HepG2 (cell line): ENCODE results near the gene SDC1. TPM values are rescaled to one million over a fixed set of nuclear protein-coding genes. Genes with fewer than 3 reads are reported as not detected.

Experiments
- ATF7-NPFF ChIP-seq: sonication (generic); formaldehyde crosslinking; IDR thresholded peaks from 2 replicates; pipeline ENCODE4 v1.8.1; 2023; ENCODE audit warnings: mild to moderate bottlenecking, low read depth, missing genetic modification reagents, moderate library complexity
- FOXP4 ChIP-seq: sonication (generic); formaldehyde crosslinking; IDR thresholded peaks from 2 replicates; pipeline ENCODE4 v1.4.0; 2020; ENCODE audit warnings: missing genetic modification reagents
- GABPA ChIP-seq, 2 experiments: IDR thresholded peaks; 2 replicates each; pipeline ENCODE4 v1.6.1; 2011 to 2016; ENCODE audit warnings: low read depth in 2 of 2, low read length in 1 of 2, missing biosample characterization in 1 of 2, missing genetic modification characterization in 1 of 2
- GMEB2 ChIP-seq: IDR thresholded peaks from 2 replicates; pipeline ENCODE4 v1.6.1; 2016; ENCODE audit warnings: missing biosample characterization, missing genetic modification reagents, low read depth
- HDAC2 ChIP-seq: sonication (generic); formaldehyde crosslinking; IDR thresholded peaks from 2 replicates; pipeline ENCODE4 v1.4.0; 2020; ENCODE audit warnings: missing genetic modification reagents
- HNF4G ChIP-seq, 2 experiments: sonication (generic) in 1 of 2; formaldehyde crosslinking in 1 of 2; IDR thresholded peaks; 2 replicates each; pipeline versions ENCODE4 v1.4.0 to v1.6.1; 2011 to 2020; ENCODE audit warnings: borderline replicate concordance in 2 of 2, low read depth in 2 of 2, mild to moderate bottlenecking in 2 of 2, low read length in 1 of 2, missing genetic modification reagents in 1 of 2, moderate library complexity in 1 of 2
- KLF11 ChIP-seq: IDR thresholded peaks from 2 replicates; pipeline ENCODE4 v1.6.1; 2016; ENCODE audit warnings: missing compliant biosample characterization
- LRRFIP1 ChIP-seq: sonication (generic); formaldehyde crosslinking; conservative IDR thresholded peaks from 2 replicates; pipeline ENCODE4 v1.4.0; 2020; ENCODE audit warnings: missing genetic modification reagents
- PHF5A ChIP-seq: IDR thresholded peaks from one replicate; pipeline ENCODE4 v1.6.1; 2018; ENCODE audit warnings: low read depth, missing genetic modification reagents; ENCODE audit not compliant: unreplicated experiment
- PPARG ChIP-seq: conservative IDR thresholded peaks from 2 replicates; pipeline ENCODE4 v1.6.1; 2016; ENCODE audit warnings: missing biosample characterization, missing genetic modification reagents
- RXRA ChIP-seq: sonication (generic); formaldehyde crosslinking; IDR thresholded peaks from 2 replicates; pipeline ENCODE4 v1.5.1; 2020; ENCODE audit warnings: missing genetic modification reagents
- SIN3B ChIP-seq: fragments of 150-350 bp; IDR thresholded peaks from 2 replicates; pipeline ENCODE4 v1.6.1; 2014; ENCODE audit warnings: low read length
- SP1 ChIP-seq, 2 experiments: fragments of 450-650 bp in 1 of 2; sonication (generic) in 1 of 2; formaldehyde crosslinking in 1 of 2; IDR thresholded peaks; 2 replicates each; pipeline versions ENCODE4 v1.4.0 to v1.6.1; 2016 to 2020; ENCODE audit warnings: missing genetic modification reagents in 1 of 2
- TARDBP ChIP-seq: sonication (generic); formaldehyde crosslinking; IDR thresholded peaks from 2 replicates; pipeline ENCODE4 v1.8.0; 2022; ENCODE audit warnings: mild to moderate bottlenecking, missing genetic modification reagents
- ZBTB38 ChIP-seq: sonication (generic); formaldehyde crosslinking; IDR thresholded peaks from 2 replicates; pipeline ENCODE4 v1.5.1; 2020; ENCODE audit warnings: mild to moderate bottlenecking, missing genetic modification reagents
- ZC3H13 ChIP-seq: sonication (generic); formaldehyde crosslinking; IDR thresholded peaks from 2 replicates; pipeline ENCODE4 v1.8.1; 2023; ENCODE audit warnings: mild to moderate bottlenecking, missing genetic modification reagents, moderate library complexity
- ZKSCAN5 ChIP-seq: sonication (generic); formaldehyde crosslinking; IDR thresholded peaks from 2 replicates; pipeline ENCODE4 v1.5.1; 2020; ENCODE audit warnings: mild to moderate bottlenecking, missing genetic modification reagents
- ZNF230 ChIP-seq: sonication (generic); formaldehyde crosslinking; IDR thresholded peaks from 2 replicates; pipeline ENCODE4 v1.4.0; 2020; ENCODE audit warnings: mild to moderate bottlenecking, missing genetic modification reagents
- ZNF24 ChIP-seq: fragments of 450-650 bp; IDR thresholded peaks from 2 replicates; pipeline ENCODE4 v1.6.1; 2017; ENCODE audit warnings: antibody characterized with exemption, mild to moderate bottlenecking
- ZNF256 ChIP-seq: sonication (generic); formaldehyde crosslinking; conservative IDR thresholded peaks from 2 replicates; pipeline ENCODE4 v1.4.0; 2020; ENCODE audit warnings: missing genetic modification reagents
- ZNF501 ChIP-seq: sonication (generic); formaldehyde crosslinking; IDR thresholded peaks from 2 replicates; pipeline ENCODE4 v1.5.1; 2020; ENCODE audit warnings: mild to moderate bottlenecking, moderate library complexity, missing genetic modification reagents
- polyA plus RNA-seq, 8 experiments: library from polyadenylated mRNA; depleted of rRNA in 3 of 8; stranded (reverse) in 7 of 8; unstranded in 1 of 8; fragments of >200 nt; fragmentation: Illumina TruSeq in 4 of 8; extraction: Trizol in 4 of 8; gene quantifications; 2 replicates each; pipeline versions ENCODE4 v1.2.1 to v1.2.3, GENCODE V29; 2011 to 2016; ENCODE audit warnings: low read depth in 4 of 8, missing spikeins in 1 of 8, mixed read lengths in 1 of 8; ENCODE audit not compliant: insufficient read depth in 1 of 8
- total RNA-seq, 5 experiments: library from RNA; depleted of rRNA; stranded (reverse); fragments of >200 nt; fragmentation: Illumina TruSeq; extraction: Trizol; gene quantifications; 2 replicates each; pipeline ENCODE4 v1.2.3, GENCODE V29; 2016; ENCODE audit warnings: low read depth in 1 of 5
- TF ChIP-seq, protein P1 (sequence below): sonication (generic); formaldehyde crosslinking; IDR thresholded peaks from 2 replicates; pipeline ENCODE4 v1.5.0; 2020; ENCODE audit warnings: missing genetic modification reagents

The SDC1 gene
- total and polyA plus RNA-seq, 2 of the 13 experiments (the other 11 are each of a cell fraction or from before 2014, with no cell fraction given) = 108 to 119 TPM

DNA sequence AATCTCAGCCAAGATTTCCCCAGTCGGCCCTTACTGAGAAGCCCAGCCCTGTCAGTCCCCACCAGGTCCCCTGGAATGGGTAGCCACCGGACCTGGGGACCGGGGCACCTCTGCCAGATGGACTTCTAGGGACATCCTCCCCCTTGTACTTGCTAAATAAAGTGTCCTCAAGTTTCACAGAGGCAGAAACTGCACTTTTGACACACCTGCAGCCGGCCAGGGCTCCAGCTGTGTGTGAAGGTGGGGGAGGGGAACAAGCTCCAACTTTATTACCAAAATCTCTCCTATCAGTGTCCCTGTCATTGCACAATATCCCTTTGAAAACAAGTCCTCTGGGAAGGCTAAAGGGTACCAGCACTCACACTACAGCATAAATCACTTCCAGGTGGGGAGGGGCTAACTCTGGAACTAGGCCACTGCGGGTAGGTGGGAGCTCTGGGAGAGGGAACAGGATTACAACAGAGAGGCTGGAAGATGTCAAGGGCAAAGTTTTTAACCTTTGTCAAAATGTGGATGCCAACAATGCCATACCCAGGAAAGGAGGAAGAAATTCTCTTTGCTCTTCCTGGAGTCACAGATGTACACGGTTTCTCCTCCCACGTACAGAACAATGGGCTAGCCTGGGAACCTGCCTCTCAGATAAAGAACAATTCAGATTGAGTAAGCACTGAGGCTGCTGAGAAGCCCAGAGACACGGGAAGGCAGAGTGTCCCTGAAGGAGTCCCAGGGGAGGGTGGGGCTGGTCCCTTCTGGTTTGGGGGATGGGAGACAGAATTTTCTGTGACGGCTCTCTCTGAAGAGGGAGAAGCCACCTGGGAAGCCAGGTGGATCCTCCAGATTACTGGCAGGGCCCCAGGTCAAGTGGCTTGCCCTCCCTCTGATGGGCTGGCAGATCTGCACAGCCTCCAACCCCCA is 11.0 kb downstream of the SDC1 start (continued):
- peak; percentile 90 for TF ChIP-seq FOXP4 (CRISPR knock-in tag)
- TF ChIP-seq ZNF24 = 0 out of 2 replicates have a peak, but pooled peaks have one; percentile 15
- TF ChIP-seq KLF11 (CRISPR knock-in tag) = peak; percentile 28; the same call in 1 of the 2 replicates
- TF ChIP-seq ZNF501 (CRISPR knock-in tag) = peak; percentile 41; the same call in 1 of the 2 replicates
- TF ChIP-seq ZC3H13 = peak; percentile 61; the same call in 1 of the 2 replicates
- TF ChIP-seq SIN3B = no peak
- no peak for TF ChIP-seq GABPA (IDR thresholded peaks at IDR 0.05; ENCODE audit: low read depth, low read length)
- peak; percentile 44 for TF ChIP-seq GABPA (CRISPR knock-in tag; IDR thresholded peaks at IDR 0.05; ENCODE audit: low read depth)
- peak; percentile 52; the same call in 1 of the 2 replicates for TF ChIP-seq ZBTB38 (CRISPR knock-in tag)
- peak; percentile 84 for TF ChIP-seq TARDBP (CRISPR knock-in tag)
- 0 out of 2 replicates have a peak, but pooled peaks have one; percentile 43 for TF ChIP-seq ATF7-NPFF
- no peak for TF ChIP-seq ZNF256 (CRISPR knock-in tag)
- TF ChIP-seq PHF5A (CRISPR knock-in tag) = peak; percentile 77
- peak; percentile 92 for TF ChIP-seq PPARG (CRISPR knock-in tag)
- TF ChIP-seq, protein P1, sequence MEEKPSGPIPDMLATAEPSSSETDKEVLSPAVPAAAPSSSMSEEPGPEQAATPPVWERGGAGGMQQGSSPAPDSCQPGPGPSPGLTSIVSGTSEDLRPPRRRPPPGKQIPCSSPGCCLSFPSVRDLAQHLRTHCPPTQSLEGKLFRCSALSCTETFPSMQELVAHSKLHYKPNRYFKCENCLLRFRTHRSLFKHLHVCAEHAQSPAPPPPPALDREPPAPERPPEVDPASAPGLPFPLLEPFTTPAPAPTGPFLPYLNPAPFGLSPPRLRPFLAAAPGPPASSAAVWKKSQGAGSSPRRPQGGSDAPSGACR = no peak; the same call in 1 of the 2 replicates
- peak; percentile 91 for TF ChIP-seq HDAC2
- TF ChIP-seq RXRA (CRISPR knock-in tag) = peak; percentile 28; the same call in 1 of the 2 replicates
- TF ChIP-seq SP1 (IDR thresholded peaks at IDR 0.05) = no peak
- peak; percentile 8; the same call in 1 of the 2 replicates for TF ChIP-seq SP1 (CRISPR knock-in tag; IDR thresholded peaks at IDR 0.05)
- no peak for TF ChIP-seq LRRFIP1 (CRISPR knock-in tag)
- peak; percentile 17; the same call in 1 of the 2 replicates for TF ChIP-seq ZKSCAN5 (CRISPR knock-in tag)
- TF ChIP-seq GMEB2 (CRISPR knock-in tag) = no peak
- TF ChIP-seq HNF4G (IDR thresholded peaks at IDR 0.05; ENCODE audit: borderline replicate concordance, low read depth, low read length) = peak; percentile 65; the same call in 1 of the 2 replicates
- TF ChIP-seq HNF4G (CRISPR knock-in tag; IDR thresholded peaks at IDR 0.05; ENCODE audit: borderline replicate concordance, low read depth) = peak; percentile 76
- no peak for TF ChIP-seq ZNF230 (CRISPR knock-in tag)
